HL-60 (cell line): ENCODE measurements around the gene ZNF107.

ENCODE experiments used
- DNase-seq, 2 experiments: peaks; one replicate each; pipeline ENCODE4 v3.0.0-alpha.2; 2010 to 2020; ENCODE audit warnings: low read depth in 1 of 2, low spot score in 1 of 2
- H3K27ac ChIP-seq: fragments of 250-450 bp; sonication (Bioruptor Pico); replicated peaks from 2 replicates; pipeline ENCODE4 v1.5.1; 2020; ENCODE audit warnings: mild to moderate bottlenecking, moderate library complexity
- H3K27me3 ChIP-seq: fragments of 250-450 bp; sonication (Bioruptor Pico); 2 replicates; pipeline ENCODE4 v1.5.1; 2021; ENCODE audit warnings: mild to moderate bottlenecking, moderate library complexity; ENCODE audit not compliant: insufficient read depth, poor library complexity, severe bottlenecking
- H3K4me3 ChIP-seq: replicated peaks from 2 replicates; pipeline ENCODE4 v1.5.1; 2011; ENCODE audit warnings: mild to moderate bottlenecking, control low read depth, low read length; ENCODE audit not compliant: insufficient read depth
- GABPA ChIP-seq: IDR thresholded peaks from 2 replicates; pipeline ENCODE4 v1.6.1; 2012; ENCODE audit warnings: low read depth
- POLR2AphosphoS5 ChIP-seq: IDR thresholded peaks from 2 replicates; pipeline ENCODE4 v1.6.1; 2012; ENCODE audit warnings: low read depth
- SPI1 ChIP-seq: IDR thresholded peaks from 2 replicates; pipeline ENCODE4 v1.6.1; 2012; ENCODE audit warnings: low read depth, mild to moderate bottlenecking, borderline replicate concordance
- microRNA-seq: library from miRNA; unstranded; fragments of <30 nt; microRNA quantifications from one replicate; pipeline ENCODE4, GENCODE V29; 2018
- TF ChIP-seq, protein P1 (sequence below): IDR thresholded peaks from 2 replicates; pipeline ENCODE4 v1.6.1; 2012; ENCODE audit warnings: low read depth; ENCODE audit not compliant: insufficient replicate concordance
- TF ChIP-seq, protein P2 (sequence below): IDR thresholded peaks from one replicate; pipeline ENCODE4 v1.5.1; 2011; ENCODE audit warnings: low read length, control low read depth, inconsistent platforms; ENCODE audit not compliant: insufficient read depth

The ZNF107 gene

DNA sequence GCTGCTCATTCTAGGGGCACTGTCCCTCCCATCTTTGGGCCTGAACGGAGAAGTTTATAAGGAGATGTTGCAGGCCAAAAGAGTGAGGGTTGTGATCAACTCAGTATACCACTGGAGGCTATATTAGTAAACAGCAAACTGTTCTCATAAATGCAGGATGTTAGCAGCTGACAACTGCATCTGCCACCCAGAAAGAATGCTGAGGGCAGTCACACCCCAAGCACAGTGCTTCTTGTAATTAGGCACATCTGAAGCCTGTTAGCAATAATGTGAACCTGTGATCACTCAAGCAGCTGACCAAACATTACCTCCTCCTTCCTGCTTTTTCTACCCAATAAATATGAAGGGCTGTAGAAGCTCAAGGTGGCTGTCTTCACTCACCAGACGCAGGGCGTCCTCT lies 89.9 kb downstream of the ZNF107 start:
- no peak for DNase-seq
- TF ChIP-seq SPI1 (no peak), GABPA (no peak), POLR2AphosphoS5 (no peak)
- TF ChIP-seq, protein P1, sequence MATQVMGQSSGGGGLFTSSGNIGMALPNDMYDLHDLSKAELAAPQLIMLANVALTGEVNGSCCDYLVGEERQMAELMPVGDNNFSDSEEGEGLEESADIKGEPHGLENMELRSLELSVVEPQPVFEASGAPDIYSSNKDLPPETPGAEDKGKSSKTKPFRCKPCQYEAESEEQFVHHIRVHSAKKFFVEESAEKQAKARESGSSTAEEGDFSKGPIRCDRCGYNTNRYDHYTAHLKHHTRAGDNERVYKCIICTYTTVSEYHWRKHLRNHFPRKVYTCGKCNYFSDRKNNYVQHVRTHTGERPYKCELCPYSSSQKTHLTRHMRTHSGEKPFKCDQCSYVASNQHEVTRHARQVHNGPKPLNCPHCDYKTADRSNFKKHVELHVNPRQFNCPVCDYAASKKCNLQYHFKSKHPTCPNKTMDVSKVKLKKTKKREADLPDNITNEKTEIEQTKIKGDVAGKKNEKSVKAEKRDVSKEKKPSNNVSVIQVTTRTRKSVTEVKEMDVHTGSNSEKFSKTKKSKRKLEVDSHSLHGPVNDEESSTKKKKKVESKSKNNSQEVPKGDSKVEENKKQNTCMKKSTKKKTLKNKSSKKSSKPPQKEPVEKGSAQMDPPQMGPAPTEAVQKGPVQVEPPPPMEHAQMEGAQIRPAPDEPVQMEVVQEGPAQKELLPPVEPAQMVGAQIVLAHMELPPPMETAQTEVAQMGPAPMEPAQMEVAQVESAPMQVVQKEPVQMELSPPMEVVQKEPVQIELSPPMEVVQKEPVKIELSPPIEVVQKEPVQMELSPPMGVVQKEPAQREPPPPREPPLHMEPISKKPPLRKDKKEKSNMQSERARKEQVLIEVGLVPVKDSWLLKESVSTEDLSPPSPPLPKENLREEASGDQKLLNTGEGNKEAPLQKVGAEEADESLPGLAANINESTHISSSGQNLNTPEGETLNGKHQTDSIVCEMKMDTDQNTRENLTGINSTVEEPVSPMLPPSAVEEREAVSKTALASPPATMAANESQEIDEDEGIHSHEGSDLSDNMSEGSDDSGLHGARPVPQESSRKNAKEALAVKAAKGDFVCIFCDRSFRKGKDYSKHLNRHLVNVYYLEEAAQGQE: no peak
- TF ChIP-seq, protein P2, sequence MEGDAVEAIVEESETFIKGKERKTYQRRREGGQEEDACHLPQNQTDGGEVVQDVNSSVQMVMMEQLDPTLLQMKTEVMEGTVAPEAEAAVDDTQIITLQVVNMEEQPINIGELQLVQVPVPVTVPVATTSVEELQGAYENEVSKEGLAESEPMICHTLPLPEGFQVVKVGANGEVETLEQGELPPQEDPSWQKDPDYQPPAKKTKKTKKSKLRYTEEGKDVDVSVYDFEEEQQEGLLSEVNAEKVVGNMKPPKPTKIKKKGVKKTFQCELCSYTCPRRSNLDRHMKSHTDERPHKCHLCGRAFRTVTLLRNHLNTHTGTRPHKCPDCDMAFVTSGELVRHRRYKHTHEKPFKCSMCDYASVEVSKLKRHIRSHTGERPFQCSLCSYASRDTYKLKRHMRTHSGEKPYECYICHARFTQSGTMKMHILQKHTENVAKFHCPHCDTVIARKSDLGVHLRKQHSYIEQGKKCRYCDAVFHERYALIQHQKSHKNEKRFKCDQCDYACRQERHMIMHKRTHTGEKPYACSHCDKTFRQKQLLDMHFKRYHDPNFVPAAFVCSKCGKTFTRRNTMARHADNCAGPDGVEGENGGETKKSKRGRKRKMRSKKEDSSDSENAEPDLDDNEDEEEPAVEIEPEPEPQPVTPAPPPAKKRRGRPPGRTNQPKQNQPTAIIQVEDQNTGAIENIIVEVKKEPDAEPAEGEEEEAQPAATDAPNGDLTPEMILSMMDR: no peak
- no peak overlapping the region for H3K27ac ChIP-seq
- H3K27me3 ChIP-seq: no peaks in the 10 kb centered on the region
- H3K4me3 ChIP-seq: no peak overlapping the region

DNA sequence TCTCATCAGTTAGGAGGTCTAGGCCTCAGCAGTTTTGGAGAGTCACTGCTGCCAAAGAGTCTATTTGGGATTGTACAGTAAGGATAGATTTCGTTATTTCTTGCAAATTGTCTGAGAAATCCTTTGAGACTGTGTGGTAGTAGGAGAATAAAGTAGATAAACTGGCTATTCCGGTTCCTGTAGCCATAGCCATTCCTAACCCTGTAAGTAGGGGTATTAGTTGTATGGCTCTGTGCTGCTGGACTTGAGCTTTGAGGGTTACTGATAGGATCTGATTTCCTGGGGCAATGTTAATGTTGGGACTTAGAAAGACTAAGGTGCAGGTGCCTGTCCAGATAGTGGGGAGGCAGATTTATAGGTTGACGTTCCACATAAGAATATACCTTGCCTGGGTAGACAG lies 92.2 kb downstream of the ZNF107 start:
- DNase-seq: no peak
- Histone ChIP-seq H3K4me3 (no peak overlapping the region), H3K27me3 (no peaks in the 10 kb centered on the region), H3K27ac (no peak overlapping the region)
- TF ChIP-seq SPI1 (no peak), GABPA (no peak), POLR2AphosphoS5 (no peak)
- TF ChIP-seq, protein P1: no peak
- TF ChIP-seq, protein P2: no peak

Small RNAs within 50 kb of the gene (microRNA-seq; reads per million reads assigned to microRNA genes)
- gene MIR6839: 0.90 reads per million
